Mammary epithelial cell (primary cell): ENCODE data around the gene BRIP1.

ENCODE experiments used
- CTCF ChIP-seq, 2 donors: IDR thresholded peaks in 1 of 2; conservative IDR thresholded peaks in 1 of 2; 2 replicates each; pipeline ENCODE4 v1.5.1; 2011 to 2012; ENCODE audit warnings: inconsistent platforms in 2 of 2, low read length in 2 of 2, mild to moderate bottlenecking in 2 of 2, control low read depth in 1 of 2, low read depth in 1 of 2; ENCODE audit not compliant: insufficient read depth in 1 of 2; ENCODE audit errors: extremely low read depth in 1 of 2
- EZH2 ChIP-seq: IDR thresholded peaks from 2 replicates; pipeline ENCODE4 v1.6.1; 2012; ENCODE audit warnings: low read length, inconsistent platforms, borderline replicate concordance

- TF ChIP-seq CTCF (conservative IDR thresholded peaks at IDR 0.05 in 1 of 2, IDR thresholded peaks at IDR 0.05 in 1 of 2; ENCODE audit: extremely low read depth in 1 of 2, insufficient read depth in 1 of 2, low read depth in 1 of 2, low read length in 2 of 2): no peak
- no peak for TF ChIP-seq EZH2
Measured at GRCh38 chr17:61722398-61722797, 140.9 kb downstream of the BRIP1 start.
